EL (cell line): Measurements from ENCODE around the gene ADAM8.
"Not testable (repeated sequence)": the region's sequence is repeated elsewhere in the genome, so short reads cannot be mapped to it uniquely, and the experiment has no call there.

Source experiments
- DNase-seq: peaks from one replicate; pipeline ENCODE4 v3.0.0-alpha.2; 2016

ADAM8 gene

GRCh38 chr10:133229265-133230043 is 47.2 kb downstream of the ADAM8 start:
- no peak for DNase-seq

- DNase-seq: no peak
These were observed 49.4 kb downstream of the ADAM8 start for GRCh38 chr10:133227256-133227655.

GRCh38 chr10:133226251-133226808 is 50.3 kb downstream of the ADAM8 start:
- no peak for DNase-seq

GRCh38 chr10:133225707-133226191 is 50.9 kb downstream of the ADAM8 start:
- DNase-seq: no peak

GRCh38 chr10:133224756-133225372 is 51.8 kb downstream of the ADAM8 start:
- no peak for DNase-seq

- no peak for DNase-seq
These were observed 52.6 kb downstream of the ADAM8 start for GRCh38 chr10:133224076-133224475.

GRCh38 chr10:133221756-133222155 is 54.9 kb downstream of the ADAM8 start:
- DNase-seq: not testable (repeated sequence)

GRCh38 chr10:133221331-133221730 is 55.3 kb downstream of the ADAM8 start:
- no peak for DNase-seq

GRCh38 chr10:133219782-133220181 is 56.9 kb downstream of the ADAM8 start:
- no peak for DNase-seq

GRCh38 chr10:133218891-133219290 is 57.8 kb downstream of the ADAM8 start:
- no peak for DNase-seq

GRCh38 chr10:133217800-133218589 is 58.7 kb downstream of the ADAM8 start:
- DNase-seq: no peak

GRCh38 chr10:133216776-133217175 is 59.9 kb downstream of the ADAM8 start:
- no peak for DNase-seq

GRCh38 chr10:133215586-133215985 is 61.1 kb downstream of the ADAM8 start:
- DNase-seq: no peak

- DNase-seq: no peak
These were observed 61.9 kb downstream of the ADAM8 start for GRCh38 chr10:133214468-133215410.

GRCh38 chr10:133213641-133214467 is 62.8 kb downstream of the ADAM8 start:
- DNase-seq: no peak

GRCh38 chr10:133212853-133213494 is 63.7 kb downstream of the ADAM8 start:
- no peak for DNase-seq
